ENCODE measurements around the gene CSF3.

DNA sequence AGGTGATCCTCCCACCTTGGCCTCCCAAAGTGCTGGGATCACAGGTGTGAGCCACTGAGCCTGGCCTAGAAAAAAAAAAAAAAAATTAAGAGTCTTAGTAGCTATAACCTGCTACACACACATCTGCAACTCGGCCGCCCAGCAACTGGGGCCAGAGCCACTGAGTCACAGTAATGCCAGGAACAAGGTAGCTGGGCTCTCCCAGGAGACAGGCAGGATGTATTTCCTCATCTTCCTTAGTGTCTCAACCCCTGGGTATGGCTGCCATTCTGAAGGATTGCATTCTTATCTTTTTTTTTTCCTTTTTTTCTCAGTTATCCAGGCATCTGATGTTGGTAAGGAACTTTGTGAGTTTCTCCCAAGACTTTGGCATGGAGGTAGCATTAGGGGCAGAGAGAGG is 41.7 kb upstream of the CSF3 start:
- TF ChIP-seq, protein P1, sequence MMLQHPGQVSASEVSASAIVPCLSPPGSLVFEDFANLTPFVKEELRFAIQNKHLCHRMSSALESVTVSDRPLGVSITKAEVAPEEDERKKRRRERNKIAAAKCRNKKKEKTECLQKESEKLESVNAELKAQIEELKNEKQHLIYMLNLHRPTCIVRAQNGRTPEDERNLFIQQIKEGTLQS (IDR thresholded peaks at IDR 0.05), result no peak
- TF ChIP-seq, protein P2, sequence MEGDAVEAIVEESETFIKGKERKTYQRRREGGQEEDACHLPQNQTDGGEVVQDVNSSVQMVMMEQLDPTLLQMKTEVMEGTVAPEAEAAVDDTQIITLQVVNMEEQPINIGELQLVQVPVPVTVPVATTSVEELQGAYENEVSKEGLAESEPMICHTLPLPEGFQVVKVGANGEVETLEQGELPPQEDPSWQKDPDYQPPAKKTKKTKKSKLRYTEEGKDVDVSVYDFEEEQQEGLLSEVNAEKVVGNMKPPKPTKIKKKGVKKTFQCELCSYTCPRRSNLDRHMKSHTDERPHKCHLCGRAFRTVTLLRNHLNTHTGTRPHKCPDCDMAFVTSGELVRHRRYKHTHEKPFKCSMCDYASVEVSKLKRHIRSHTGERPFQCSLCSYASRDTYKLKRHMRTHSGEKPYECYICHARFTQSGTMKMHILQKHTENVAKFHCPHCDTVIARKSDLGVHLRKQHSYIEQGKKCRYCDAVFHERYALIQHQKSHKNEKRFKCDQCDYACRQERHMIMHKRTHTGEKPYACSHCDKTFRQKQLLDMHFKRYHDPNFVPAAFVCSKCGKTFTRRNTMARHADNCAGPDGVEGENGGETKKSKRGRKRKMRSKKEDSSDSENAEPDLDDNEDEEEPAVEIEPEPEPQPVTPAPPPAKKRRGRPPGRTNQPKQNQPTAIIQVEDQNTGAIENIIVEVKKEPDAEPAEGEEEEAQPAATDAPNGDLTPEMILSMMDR (IDR thresholded peaks at IDR 0.05 in 2 of 3, conservative IDR thresholded peaks at IDR 0.05 in 1 of 3; ENCODE audit: borderline replicate concordance in 1 of 3, insufficient read depth in 1 of 3, low read depth in 2 of 3, low read length in 2 of 3), result no peak
- TF ChIP-seq, protein P3, sequence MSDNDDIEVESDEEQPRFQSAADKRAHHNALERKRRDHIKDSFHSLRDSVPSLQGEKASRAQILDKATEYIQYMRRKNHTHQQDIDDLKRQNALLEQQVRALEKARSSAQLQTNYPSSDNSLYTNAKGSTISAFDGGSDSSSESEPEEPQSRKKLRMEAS (IDR thresholded peaks at IDR 0.05), result no peak

Data from HCT116 (cell line).